GM12878 (cell line): ENCODE results near the gene REL. TPM values are rescaled to one million over a fixed set of nuclear protein-coding genes. Genes with fewer than 3 reads are reported as not detected.

Experiments
- ATAC-seq: fragments of 200-7000 bp; cut with Tn5 transposase; 3 replicates; pipeline ENCODE4 v1.9.1; 2020; ENCODE audit warnings: mild to moderate bottlenecking, moderate library complexity
- BruUV-seq: library from RNA; stranded (reverse); fragments of 400-500 nt; replicated peaks from 2 replicates; lab custom pipeline; 2021; lab: Mats Ljungman, UMichigan
- CTCF ChIA-PET: fragments of 300-600 bp; sonication (Branson Sonifier 250); formaldehyde crosslinking; extraction: SDS; loops from one replicate; lab custom pipeline; 2021; ENCODE audit warnings: inconsistent platforms; lab: Yijun Ruan, JAX
- POLR2A ChIA-PET: fragments of 350-600 bp; formaldehyde crosslinking; extraction: SDS; loops from one replicate; lab custom pipeline; 2021; ENCODE audit warnings: inconsistent platforms; lab: Charles Lee
- RAD21 ChIA-PET: fragments of 300-600 bp; sonication (Branson Sonifier 250); formaldehyde crosslinking; loops from one replicate; lab custom pipeline; 2023; ENCODE audit warnings: antibody characterized with exemption; ENCODE audit not compliant: unreplicated experiment; lab: Charles Lee
- SMC1A ChIA-PET: fragments of 300-600 bp; sonication (Branson Sonifier 250); formaldehyde crosslinking; loops from one replicate; lab custom pipeline; 2023; ENCODE audit not compliant: unreplicated experiment, uncharacterized antibody; lab: Charles Lee
- DNase-seq: peaks from one replicate; pipeline ENCODE4 v3.0.0-alpha.2; 2011; ENCODE audit warnings: low read depth, low spot score
- FAIRE-seq: peaks from 3 replicates; lab custom pipeline; 2011; peaks lifted over from hg19 to GRCh38; lab: Jason Lieb, UNC
- H2AFZ ChIP-seq: 2 replicates; pipeline ENCODE4 v1.6.0; 2011; ENCODE audit warnings: low read depth, low read length, control low read depth; ENCODE audit not compliant: control insufficient read depth
- H3K27ac ChIP-seq: 2 replicates; pipeline ENCODE4 v1.5.1; 2011; ENCODE audit warnings: control low read depth; ENCODE audit not compliant: control insufficient read depth, insufficient read depth
- H3K27me3 ChIP-seq, 2 experiments: replicated peaks in 1 of 2; 2 replicates each; pipeline versions ENCODE4 v1.6.0 to v1.6.1; 2011; ENCODE audit warnings: low read length in 1 of 2; ENCODE audit not compliant: control insufficient read depth in 2 of 2, insufficient read depth in 2 of 2
- H3K36me3 ChIP-seq, 2 experiments: 2 replicates each; pipeline ENCODE4 v1.5.1; 2011; ENCODE audit warnings: low read length in 1 of 2; ENCODE audit not compliant: control insufficient read depth in 2 of 2, insufficient read depth in 2 of 2
- H3K4me1 ChIP-seq: 2 replicates; pipeline ENCODE4 v1.6.1; 2011; ENCODE audit warnings: mild to moderate bottlenecking, low read length, moderate library complexity, mixed read lengths; ENCODE audit not compliant: control insufficient read depth, insufficient read depth
- H3K4me2 ChIP-seq: 2 replicates; pipeline ENCODE4 v1.6.0; 2011; ENCODE audit warnings: control low read depth; ENCODE audit not compliant: control insufficient read depth, insufficient read depth
- H3K4me3 ChIP-seq: fragments of 200-600 bp; sonication (generic); 2 replicates; pipeline ENCODE4 v1.5.1; 2016
- H3K79me2 ChIP-seq: 2 replicates; pipeline ENCODE4 v1.6.0; 2011; ENCODE audit warnings: low read length; ENCODE audit not compliant: control insufficient read depth, insufficient read depth
- H3K9ac ChIP-seq: 2 replicates; pipeline ENCODE4 v1.8.0; 2011; ENCODE audit warnings: low read length, control low read depth, mixed read lengths; ENCODE audit not compliant: control insufficient read depth, insufficient read depth
- H3K9me3 ChIP-seq: replicated peaks from 3 replicates; pipeline ENCODE4 v1.5.1; 2011; ENCODE audit warnings: mild to moderate bottlenecking, low read length; ENCODE audit not compliant: control insufficient read depth, insufficient read depth
- H4K20me1 ChIP-seq: 2 replicates; pipeline ENCODE4 v1.6.0; 2011; ENCODE audit not compliant: control insufficient read depth, insufficient read depth
- TAF1 ChIP-seq: IDR thresholded peaks from 2 replicates; pipeline ENCODE4 v1.6.1; 2011; ENCODE audit warnings: mild to moderate bottlenecking, low read depth, low read length, borderline replicate concordance
- ZBTB33 ChIP-seq: fragments of 450-650 bp; IDR thresholded peaks from 2 replicates; pipeline ENCODE4 v1.6.1; 2017; ENCODE audit warnings: mild to moderate bottlenecking
- WGBS: methylation state at CpG from one replicate; pipeline ENCODE4 v1.1.6; 2016; ENCODE audit warnings: low lambda C conversion rate; ENCODE audit not compliant: insufficient replicate concordance, insufficient coverage; ENCODE audit errors: missing lambda C conversion rate; 5-methylcytosine and 5-hydroxymethylcytosine counted together
- in situ Hi-C: fragments of 300-500 bp; cut with MboI; formaldehyde crosslinking; loops from 9 replicates; pipeline ENCODE4 v1.14.3; 2018; ENCODE audit warnings: mixed read lengths
- intact Hi-C: fragments of 100-400 bp; cut with micrococcal nuclease; formaldehyde crosslinking; loops from one replicate; pipeline ENCODE4 v1.14.2; 2022; ENCODE audit not compliant: unreplicated experiment
- polyA plus RNA-seq, 11 experiments: library from polyadenylated mRNA; depleted of rRNA in 4 of 11; unstranded in 6 of 11; stranded (reverse) in 5 of 11; fragments of >200 nt; fragmentation: Nextera tagmentation in 4 of 11; fragmentation: Illumina TruSeq in 1 of 11; extraction: Ambion mirVana in 4 of 11; extraction: Trizol in 1 of 11; gene quantifications; 1 replicate in 1 of 11; 2 replicates in 10 of 11; pipeline versions ENCODE4 v1.2.1 to v1.2.3, GENCODE V29; 2011 to 2016; ENCODE audit warnings: inconsistent platforms in 2 of 11, missing spikeins in 2 of 11, low read depth in 1 of 11
- small RNA-seq: library from RNA; depleted of rRNA; stranded (forward); fragments of <200 nt; gene quantifications from one replicate; pipeline ENCODE3, GENCODE V24; 2014
- total RNA-seq, 4 experiments: library from RNA; depleted of rRNA in 3 of 4; stranded (reverse); fragments of >200 nt in 3 of 4; fragmentation: Illumina TruSeq in 1 of 4; extraction: Trizol in 1 of 4; gene quantifications; 2 replicates each; pipeline versions ENCODE4 v1.2.1 to v1.2.3, GENCODE V29; 2013 to 2021

The REL gene
- total and polyA plus RNA-seq, 10 of the 15 experiments (the other 5 are each of a cell fraction or from before 2014, with no cell fraction given) = 6.3 to 52.4 (median 26.6) TPM

GRCh38 chr2:60974652-60975051 is 93.3 kb downstream of the REL start:
- Histone ChIP-seq H3K4me1 (peaks cover 58% of the 10 kb centered on the region), H3K36me3 (no peaks in the 10 kb centered on the region), H3K4me3 (no peak overlapping the region), H3K79me2 (no peaks in the 10 kb centered on the region), H2AFZ (no peak overlapping the region), H3K9ac (no peak overlapping the region), H3K9me3 (peaks cover 3% of the 10 kb centered on the region; the same call in 1 of the 3 replicates), H4K20me1 (no peaks in the 10 kb centered on the region), H3K4me2 (no peak overlapping the region), H3K27ac (no peak overlapping the region), H3K27me3 (no peaks in the 10 kb centered on the region)
- ChIA-PET SMC1A (interaction anchor here (0.9 to 3.7 kb wide), 11 partner anchors 9 to 137 kb away, joined by 3 to 15 read pairs (median 4); no protein-coding TSS in a partner anchor), RAD21 (interaction anchor here (0.8 to 1.1 kb wide), 3 partner anchors 13 to 169 kb away, joined by 3 to 4 read pairs (median 4); no protein-coding TSS in a partner anchor), CTCF (interaction anchor here (1.2 kb wide), 2 partner anchors 19 to 169 kb away, joined by 3 to 4 read pairs; no protein-coding TSS in a partner anchor), POLR2A (interaction anchor here (0.6 to 1.4 kb wide), 6 partner anchors 10 to 189 kb away, joined by 3 to 12 read pairs (median 4); partner anchors contain the start of gene REL)
- in situ Hi-C loops = no loop called here
- no peak for FAIRE-seq
- intact Hi-C loops = no loop called here
- no TSS peak for BruUV-seq
- WGBS = 99% methylated on average over 16 of the region's 16 CpGs
- no peak for DNase-seq
- TF ChIP-seq ZBTB33 = peak; percentile 21; the same call in 1 of the 2 replicates
- TF ChIP-seq TAF1 = no peak
- no peak for ATAC-seq

Small RNAs within 50 kb of the gene (small RNA-seq; reads per million reads assigned to genes)
- gene RN7SL632P (not detected), gene RNU4-51P (not detected)

Other genes starting within 250 kb of the REL start
- 11.4 and 21.5 TPM in 2 replicates for gene PAPOLG, start 125.3 kb upstream of the REL start, total RNA-seq (2014; rRNA removed)
- gene PAPOLG, start 125.3 kb upstream of the REL start, total RNA-seq (2014; rRNA removed; fragmentation: Illumina TruSeq; extraction: Trizol) = 13.3 and 13.5 TPM in 2 replicates
- gene PAPOLG, start 125.3 kb upstream of the REL start, total RNA-seq (2021) = 8.7 and 10.3 TPM in 2 replicates
- gene PAPOLG, start 125.3 kb upstream of the REL start, polyA plus RNA-seq (2011; rRNA removed) = 15.8 and 18.5 TPM in 2 replicates
- 10.6 and 12.7 TPM in 2 replicates for gene PAPOLG, start 125.3 kb upstream of the REL start, polyA plus RNA-seq (2014; fragmentation: Illumina TruSeq; extraction: Trizol)
- gene PAPOLG, start 125.3 kb upstream of the REL start, polyA plus RNA-seq (2014; fragmentation: Nextera tagmentation; extraction: Ambion mirVana) = 1 to 10 TPM; 4.2 TPM
- 6.2 and 6.8 TPM in 2 replicates for gene PAPOLG, start 125.3 kb upstream of the REL start, polyA plus RNA-seq (2014; rRNA removed)
- 10 to 100 TPM; 10.8 to 13.0 TPM for gene PAPOLG, start 125.3 kb upstream of the REL start, polyA plus RNA-seq (2016; fragmentation: Nextera tagmentation; extraction: Ambion mirVana)
- 20.7 and 26.0 TPM in 2 replicates for gene PEX13, start 136.1 kb downstream of the REL start, total RNA-seq (2014; rRNA removed)
- gene PEX13, start 136.1 kb downstream of the REL start, total RNA-seq (2014; rRNA removed; fragmentation: Illumina TruSeq; extraction: Trizol) = 18.2 and 18.6 TPM in 2 replicates
- 17.1 and 18.7 TPM in 2 replicates for gene PEX13, start 136.1 kb downstream of the REL start, total RNA-seq (2021)
- 27.6 and 30.9 TPM in 2 replicates for gene PEX13, start 136.1 kb downstream of the REL start, polyA plus RNA-seq (2011; rRNA removed)
- gene PEX13, start 136.1 kb downstream of the REL start, polyA plus RNA-seq (2014; fragmentation: Illumina TruSeq; extraction: Trizol) = 11.5 and 11.9 TPM in 2 replicates
- 1 to 10 TPM; 2.6 to 4.9 TPM for gene PEX13, start 136.1 kb downstream of the REL start, polyA plus RNA-seq (2014; fragmentation: Nextera tagmentation; extraction: Ambion mirVana)
- 14.9 and 15.2 TPM in 2 replicates for gene PEX13, start 136.1 kb downstream of the REL start, polyA plus RNA-seq (2014; rRNA removed)
- gene PEX13, start 136.1 kb downstream of the REL start, polyA plus RNA-seq (2016; fragmentation: Nextera tagmentation; extraction: Ambion mirVana) = 10 to 100 TPM; 22.0 to 22.6 TPM
- gene PUS10, start 136.7 kb downstream of the REL start, total RNA-seq (2014; rRNA removed) = 13.4 and 14.8 TPM in 2 replicates
- gene PUS10, start 136.7 kb downstream of the REL start, total RNA-seq (2014; rRNA removed; fragmentation: Illumina TruSeq; extraction: Trizol) = 17.0 TPM in 2 replicates
- gene PUS10, start 136.7 kb downstream of the REL start, total RNA-seq (2021) = 11.9 and 12.6 TPM in 2 replicates
- gene PUS10, start 136.7 kb downstream of the REL start, polyA plus RNA-seq (2011; rRNA removed) = 13.9 and 18.0 TPM in 2 replicates
- gene PUS10, start 136.7 kb downstream of the REL start, polyA plus RNA-seq (2014; fragmentation: Illumina TruSeq; extraction: Trizol) = 13.3 and 19.9 TPM in 2 replicates
- gene PUS10, start 136.7 kb downstream of the REL start, polyA plus RNA-seq (2014; fragmentation: Nextera tagmentation; extraction: Ambion mirVana) = 1 to 10 TPM; 9.1 to 9.8 TPM
- 8.4 and 12.8 TPM in 2 replicates for gene PUS10, start 136.7 kb downstream of the REL start, polyA plus RNA-seq (2014; rRNA removed)
- gene PUS10, start 136.7 kb downstream of the REL start, polyA plus RNA-seq (2016; fragmentation: Nextera tagmentation; extraction: Ambion mirVana) = 10 to 100 TPM; 12.2 to 14.9 TPM
- gene SANBR, start 184.3 kb downstream of the REL start, total RNA-seq (2014; rRNA removed) = 6.0 and 8.5 TPM in 2 replicates
- gene SANBR, start 184.3 kb downstream of the REL start, total RNA-seq (2014; rRNA removed; fragmentation: Illumina TruSeq; extraction: Trizol) = 6.7 and 8.0 TPM in 2 replicates
- gene SANBR, start 184.3 kb downstream of the REL start, total RNA-seq (2021) = 6.4 and 7.4 TPM in 2 replicates
- gene SANBR, start 184.3 kb downstream of the REL start, polyA plus RNA-seq (2011; rRNA removed) = 4.5 and 4.9 TPM in 2 replicates
- 6.7 and 7.0 TPM in 2 replicates for gene SANBR, start 184.3 kb downstream of the REL start, polyA plus RNA-seq (2014; fragmentation: Illumina TruSeq; extraction: Trizol)
- 1 to 10 TPM; 2.2 to 3.1 TPM for gene SANBR, start 184.3 kb downstream of the REL start, polyA plus RNA-seq (2014; fragmentation: Nextera tagmentation; extraction: Ambion mirVana)
- 6.4 and 11.0 TPM in 2 replicates for gene SANBR, start 184.3 kb downstream of the REL start, polyA plus RNA-seq (2014; rRNA removed)
- gene SANBR, start 184.3 kb downstream of the REL start, polyA plus RNA-seq (2016; fragmentation: Nextera tagmentation; extraction: Ambion mirVana) = 1 to 10 TPM; 8.0 to 8.4 TPM